HCT116 (cell line): Measurements from ENCODE around the gene HIVEP1. TPM values are rescaled to one million over a fixed set of nuclear protein-coding genes. Genes with fewer than 3 reads are reported as not detected.

Source experiments
- ATAC-seq: fragments of 200-7000 bp; cut with Tn5 transposase; 2 replicates; pipeline ENCODE4 v1.9.1; 2020; ENCODE audit warnings: mild to moderate bottlenecking, moderate library complexity
- Bru-seq: library from RNA; stranded (reverse); fragments of 400-500 nt; gene quantifications from one replicate; lab custom pipeline; 2021; lab: Mats Ljungman, UMichigan
- BruChase-seq, 2 experiments: library from RNA; stranded (reverse); fragments of 400-500 nt; gene quantifications; one replicate each; lab custom pipeline; 2021; lab: Mats Ljungman, UMichigan
- BruUV-seq: library from RNA; stranded (reverse); fragments of 400-500 nt; replicated peaks from 2 replicates; lab custom pipeline; 2021; lab: Mats Ljungman, UMichigan
- CTCF ChIA-PET: fragments of 300-600 bp; sonication (Branson Sonifier 250); formaldehyde crosslinking; loops from one replicate; lab custom pipeline; 2021; ENCODE audit warnings: antibody characterized with exemption; lab: Charles Lee
- POLR2A ChIA-PET: fragments of 300-600, 350-600 bp; sonication (Branson Sonifier 250); formaldehyde crosslinking; loops from one replicate; lab custom pipeline; 2021; ENCODE audit warnings: antibody characterized with exemption; lab: Charles Lee
- RAD21 ChIA-PET, 2 experiments: fragments of 300-600 bp; sonication (Branson Sonifier 250); formaldehyde crosslinking; loops; one replicate each; lab custom pipeline; 2023; ENCODE audit warnings: low total read pairs in 2 of 2; ENCODE audit not compliant: uncharacterized antibody in 2 of 2, unreplicated experiment in 2 of 2, low non-redundant PET in 1 of 2; lab: Charles Lee
- DNase-seq: peaks from one replicate; pipeline ENCODE4 v3.0.0-alpha.2; 2010; ENCODE audit warnings: low read depth, low spot score
- H2AFZ ChIP-seq: fragments of 200-600 bp; shearing (Covaris generic), sonication (generic); 2 replicates; pipeline ENCODE4 v1.6.1; 2017; ENCODE audit warnings: low read depth, mixed run types, mixed read lengths, antibody characterized with exemption, low read length; ENCODE audit not compliant: poor library complexity, severe bottlenecking
- H3K27ac ChIP-seq: 2 replicates; pipeline ENCODE4 v1.5.1; 2012; ENCODE audit warnings: low read depth, low read length
- H3K27me3 ChIP-seq: fragments of 200-600 bp; sonication (generic); 2 replicates; pipeline ENCODE4 v1.6.1; 2016; ENCODE audit warnings: mixed run types, low read length, mixed read lengths; ENCODE audit not compliant: insufficient read depth
- H3K36me3 ChIP-seq, 2 experiments: fragments of 200-500 bp in 1 of 2; fragments of 200-600 bp in 1 of 2; sonication (Bioruptor generic) in 1 of 2; sonication (generic) in 1 of 2; 2 replicates each; pipeline versions ENCODE4 v1.5.1 to v1.6.1; 2014 to 2016; ENCODE audit warnings: low read length in 2 of 2, inconsistent platforms in 1 of 2, mixed read lengths in 1 of 2, mixed run types in 1 of 2; ENCODE audit not compliant: insufficient read depth in 2 of 2, control insufficient read depth in 1 of 2
- H3K4me1 ChIP-seq, 2 experiments: fragments of 200-600 bp in 1 of 2; sonication (generic) in 1 of 2; 2 replicates each; pipeline versions ENCODE4 v1.5.1 to v1.6.1; 2012 to 2017; ENCODE audit warnings: low read length in 2 of 2, inconsistent platforms in 1 of 2, mild to moderate bottlenecking in 1 of 2, mixed read lengths in 1 of 2, mixed run types in 1 of 2, moderate library complexity in 1 of 2; ENCODE audit not compliant: insufficient read depth in 2 of 2, control insufficient read depth in 1 of 2
- H3K4me2 ChIP-seq: fragments of 200-600 bp; sonication (generic); 2 replicates; pipeline ENCODE4 v1.6.1; 2017; ENCODE audit warnings: mixed run types, low read length, mixed read lengths
- H3K4me3 ChIP-seq, 2 experiments: fragments of 200-600 bp in 1 of 2; sonication (generic) in 1 of 2; replicated peaks in 1 of 2; 2 replicates each; pipeline ENCODE4 v1.5.1; 2011 to 2016; ENCODE audit warnings: low read length in 2 of 2, control low read depth in 1 of 2, low read depth in 1 of 2, mild to moderate bottlenecking in 1 of 2, mixed read lengths in 1 of 2, mixed run types in 1 of 2
- H3K79me2 ChIP-seq: fragments of 200-600 bp; sonication (generic); 2 replicates; pipeline ENCODE4 v1.6.1; 2017; ENCODE audit warnings: mild to moderate bottlenecking, mixed run types, low read length, moderate library complexity, mixed read lengths; ENCODE audit not compliant: insufficient read depth
- H3K9ac ChIP-seq: fragments of 200-600 bp; sonication (generic); 2 replicates; pipeline ENCODE4 v1.6.1; 2016; ENCODE audit warnings: low read length, mixed read lengths
- H3K9me2 ChIP-seq: fragments of 200-600 bp; sonication (generic), shearing (Covaris generic); 2 replicates; pipeline ENCODE4 v1.6.1; 2017; ENCODE audit warnings: mixed run types, mild to moderate bottlenecking, moderate library complexity; ENCODE audit not compliant: insufficient read depth
- H3K9me3 ChIP-seq, 2 experiments: fragments of 200-500 bp in 1 of 2; fragments of 200-600 bp in 1 of 2; sonication (Bioruptor generic) in 1 of 2; sonication (generic) in 1 of 2; 2 replicates each; pipeline ENCODE4 v1.6.1; 2014 to 2017; ENCODE audit warnings: low read length in 2 of 2, mixed read lengths in 2 of 2, inconsistent platforms in 1 of 2, low read depth in 1 of 2, mild to moderate bottlenecking in 1 of 2, mixed run types in 1 of 2, moderate library complexity in 1 of 2; ENCODE audit not compliant: control insufficient read depth in 1 of 2, insufficient read depth in 1 of 2
- H4K20me1 ChIP-seq: fragments of 200-600 bp; sonication (generic), shearing (Covaris generic); 2 replicates; pipeline ENCODE4 v1.6.1; 2017; ENCODE audit warnings: mixed run types, mild to moderate bottlenecking, moderate library complexity; ENCODE audit not compliant: insufficient read depth
- CBX3 ChIP-seq: IDR thresholded peaks from 2 replicates; pipeline ENCODE4 v1.6.1; 2012; ENCODE audit warnings: low read depth
- EGR1 ChIP-seq: IDR thresholded peaks from 2 replicates; pipeline ENCODE4 v1.6.1; 2012; ENCODE audit warnings: low read depth
- EZH2phosphoT487 ChIP-seq: fragments of 200-600 bp; IDR thresholded peaks from 2 replicates; pipeline ENCODE4 v1.6.1; 2018; ENCODE audit warnings: antibody characterized with exemption, borderline replicate concordance
- RAD21 ChIP-seq: IDR thresholded peaks from 2 replicates; pipeline ENCODE4 v1.6.1; 2012; ENCODE audit warnings: low read depth, mild to moderate bottlenecking
- SIN3A ChIP-seq: IDR thresholded peaks from 2 replicates; pipeline ENCODE4 v1.6.1; 2012; ENCODE audit warnings: low read depth
- SP1 ChIP-seq: IDR thresholded peaks from 2 replicates; pipeline ENCODE4 v1.6.1; 2012; ENCODE audit warnings: low read depth
- YY1 ChIP-seq: IDR thresholded peaks from 2 replicates; pipeline ENCODE4 v1.6.1; 2011; ENCODE audit warnings: low read length, low read depth, moderate library complexity, mild to moderate bottlenecking; ENCODE audit not compliant: insufficient replicate concordance; ENCODE audit errors: extremely low read depth
- ZFX ChIP-seq: fragments of 450-650 bp; IDR thresholded peaks from 2 replicates; pipeline ENCODE4 v1.6.1; 2017
- intact Hi-C: fragments of 100-400 bp; cut with micrococcal nuclease; formaldehyde crosslinking; loops from 2 replicates; pipeline ENCODE4 v1.10.0; 2022
- long read RNA-seq: library from polyadenylated mRNA; unstranded; transcript quantifications from one replicate; pipeline ENCODE4 v2.0.0, GENCODE V29; 2021; ENCODE audit not compliant: unreplicated experiment
- polyA plus RNA-seq: library from polyadenylated mRNA; unstranded; fragments of >200 nt; gene quantifications from 2 replicates; pipeline ENCODE4 v1.2.1, GENCODE V29; 2012; ENCODE audit warnings: missing spikeins
- total RNA-seq: library from RNA; stranded (reverse); gene quantifications from one replicate; pipeline ENCODE4 v1.2.1, GENCODE V29; 2021; ENCODE audit not compliant: unreplicated experiment
- TF ChIP-seq, protein P1 (sequence below): IDR thresholded peaks from 2 replicates; pipeline ENCODE4 v1.6.1; 2011; ENCODE audit warnings: mild to moderate bottlenecking, low read length, moderate library complexity; ENCODE audit not compliant: insufficient replicate concordance; ENCODE audit errors: extremely low read depth
- TF ChIP-seq, protein P2 (sequence below): IDR thresholded peaks from 2 replicates; pipeline ENCODE4 v1.6.1; 2012
- TF ChIP-seq, protein P3 (sequence below): IDR thresholded peaks from 2 replicates; pipeline ENCODE4 v1.6.1; 2012

Gene HIVEP1
- total RNA-seq, result 11.2 TPM
- polyA plus RNA-seq, result 5.5 and 6.2 TPM in 2 replicates
- Bru-seq, nascent RNA, result percentile 72 among the genes with signal in this experiment
- BruChase-seq, experiment 1, labeled RNA remaining after a 6-hour chase, result percentile 50 among the genes with signal in this experiment
- percentile 58 among the genes with signal in this experiment for BruChase-seq, experiment 2, labeled RNA remaining after a 2-hour chase
- long read RNA-seq, partial matches to known transcripts, result 1 of 6 reads
- long read RNA-seq, other reads (novel, unspliced or antisense), result 5 of 6 reads

DNA sequence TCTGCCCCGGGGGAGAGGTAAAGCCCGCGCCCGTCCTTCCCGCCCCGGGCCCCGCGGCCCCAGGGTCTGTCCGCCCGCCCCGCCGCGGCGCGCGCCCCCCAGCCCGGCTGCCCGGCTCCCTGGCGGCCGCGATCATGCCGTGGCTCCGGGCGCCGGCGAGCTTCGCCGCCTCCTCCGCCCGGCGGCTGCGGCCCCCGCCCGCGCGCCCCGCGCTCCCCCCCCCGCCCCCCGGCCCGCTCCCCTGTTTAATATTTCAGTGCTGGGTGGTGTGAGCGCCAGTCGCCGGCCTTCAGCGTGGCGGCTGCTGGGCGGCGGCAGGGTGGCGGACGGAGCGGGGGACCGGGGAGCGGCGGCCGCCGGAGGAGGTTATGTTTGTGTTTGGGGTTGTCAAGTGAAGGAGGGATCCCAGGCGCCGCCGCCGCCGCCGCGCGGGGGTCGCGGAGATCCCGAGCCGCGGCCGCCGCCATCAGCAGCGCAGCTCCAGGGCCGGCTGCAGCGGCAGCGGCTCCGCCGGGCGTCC, at the start of gene HIVEP1:
Gene HIVEP1 (plus strand): TSS at position 275 of the 520 bp plus-strand sequence. CDS start 3,317 bp downstream, outside the sequence.
- ChIA-PET POLR2A (no interaction called here), CTCF (interaction anchor here (0.7 kb wide), 1 partner anchor 296 kb away, joined by 5 read pairs; no protein-coding TSS in a partner anchor), RAD21 (interaction anchor here in 1 of 2 experiments (0.7 kb wide), 1 partner anchor 12 kb away, joined by 8 read pairs; no protein-coding TSS in a partner anchor)
- no peaks in the 10 kb centered on the region for H4K20me1 ChIP-seq
- no peak within 1 kb of the TSS for H2AFZ ChIP-seq
- peak within 1 kb of the TSS; percentile 97 for H3K4me2 ChIP-seq
- no peaks in the 10 kb centered on the region for H3K27me3 ChIP-seq
- TF ChIP-seq ZFX (0 out of 2 replicates have a peak, but pooled peaks have one; percentile 20), SIN3A (no peak)
- no peaks in the 10 kb centered on the region; the same call in 1 of the 2 replicates for H3K79me2 ChIP-seq
- H3K27ac ChIP-seq, result peak within 1 kb of the TSS; percentile 56
- BruUV-seq, result no TSS peak
- H3K4me1 ChIP-seq, result peaks cover 26 to 42% of the 10 kb centered on the region in 2 experiments
- H3K9me2 ChIP-seq, result no peaks in the 10 kb centered on the region
- H3K9ac ChIP-seq, result peak within 1 kb of the TSS; percentile 85
- ATAC-seq (no peak; the same call in 1 of the 2 replicates), DNase-seq (no peak)
- no peaks in the 10 kb centered on the region for H3K9me3 ChIP-seq
- intact Hi-C loops, result loop anchor here (10.0 kb wide), 1 partner anchor 223 kb away; no protein-coding TSS in a partner anchor
- H3K36me3 ChIP-seq, result peaks cover 0 to 4% of the 10 kb centered on the region in 2 experiments; a peak in 1 of 4 replicates
- peak within 1 kb of the TSS; percentile 72 to 79 for H3K4me3 ChIP-seq

DNA sequence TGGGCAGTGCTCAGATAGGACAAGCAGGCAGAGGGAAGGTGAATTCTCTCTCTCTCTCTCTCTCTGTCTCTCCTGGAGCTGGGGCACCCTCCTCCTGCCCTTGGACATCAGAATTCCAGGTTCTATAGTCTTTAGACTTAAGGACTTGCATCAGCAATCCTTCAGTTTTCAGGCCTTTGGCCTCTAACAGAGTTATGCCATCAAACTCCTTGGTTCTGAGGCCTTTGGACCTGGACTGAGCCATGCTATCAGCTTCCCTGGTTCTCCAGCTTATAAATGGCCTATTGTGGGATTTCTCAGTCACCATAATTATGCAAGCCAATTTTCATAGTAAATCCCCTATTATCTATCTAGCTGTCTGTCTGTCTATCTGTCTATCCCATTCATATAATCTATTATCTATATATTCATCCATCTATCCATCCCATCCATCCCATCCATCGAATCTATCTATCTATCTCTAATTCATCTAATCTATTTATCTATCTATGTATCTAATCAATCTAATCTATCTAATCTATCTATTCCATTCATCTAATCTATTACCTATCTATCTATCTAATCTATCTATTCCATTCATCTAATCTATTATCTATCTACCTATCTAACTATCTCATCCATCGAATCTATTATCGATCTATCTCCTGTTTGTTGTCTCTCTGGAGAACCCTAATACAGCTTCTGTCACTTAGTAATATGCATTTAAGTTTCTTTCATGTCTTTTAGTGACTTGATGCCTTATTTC, 48.2 kb upstream of the HIVEP1 start:
- Histone ChIP-seq H3K9me3 (no peaks in the 10 kb centered on the region), H3K79me2 (no peaks in the 10 kb centered on the region), H4K20me1 (no peaks in the 10 kb centered on the region), H3K9me2 (no peaks in the 10 kb centered on the region), H3K27me3 (no peaks in the 10 kb centered on the region), H3K27ac (no peak overlapping the region), H2AFZ (no peak overlapping the region), H3K36me3 (no peaks in the 10 kb centered on the region), H3K4me2 (no peak overlapping the region), H3K9ac (no peak overlapping the region), H3K4me3 (no peak overlapping the region), H3K4me1 (no peaks in the 10 kb centered on the region)
- DNase-seq (no peak), ATAC-seq (no peak)
- ChIA-PET RAD21 (no interaction called here), CTCF (no interaction called here), POLR2A (no interaction called here)
- no TSS peak for BruUV-seq
- intact Hi-C loops, result no loop called here
- TF ChIP-seq, protein P1, sequence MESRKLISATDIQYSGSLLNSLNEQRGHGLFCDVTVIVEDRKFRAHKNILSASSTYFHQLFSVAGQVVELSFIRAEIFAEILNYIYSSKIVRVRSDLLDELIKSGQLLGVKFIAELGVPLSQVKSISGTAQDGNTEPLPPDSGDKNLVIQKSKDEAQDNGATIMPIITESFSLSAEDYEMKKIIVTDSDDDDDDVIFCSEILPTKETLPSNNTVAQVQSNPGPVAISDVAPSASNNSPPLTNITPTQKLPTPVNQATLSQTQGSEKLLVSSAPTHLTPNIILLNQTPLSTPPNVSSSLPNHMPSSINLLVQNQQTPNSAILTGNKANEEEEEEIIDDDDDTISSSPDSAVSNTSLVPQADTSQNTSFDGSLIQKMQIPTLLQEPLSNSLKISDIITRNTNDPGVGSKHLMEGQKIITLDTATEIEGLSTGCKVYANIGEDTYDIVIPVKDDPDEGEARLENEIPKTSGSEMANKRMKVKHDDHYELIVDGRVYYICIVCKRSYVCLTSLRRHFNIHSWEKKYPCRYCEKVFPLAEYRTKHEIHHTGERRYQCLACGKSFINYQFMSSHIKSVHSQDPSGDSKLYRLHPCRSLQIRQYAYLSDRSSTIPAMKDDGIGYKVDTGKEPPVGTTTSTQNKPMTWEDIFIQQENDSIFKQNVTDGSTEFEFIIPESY, result no peak
- TF ChIP-seq YY1, result no peak
- no peak for TF ChIP-seq RAD21
- no peak for TF ChIP-seq EGR1
- TF ChIP-seq CBX3, result no peak
- TF ChIP-seq SIN3A, result no peak
- no peak for TF ChIP-seq EZH2phosphoT487
- TF ChIP-seq, protein P2, sequence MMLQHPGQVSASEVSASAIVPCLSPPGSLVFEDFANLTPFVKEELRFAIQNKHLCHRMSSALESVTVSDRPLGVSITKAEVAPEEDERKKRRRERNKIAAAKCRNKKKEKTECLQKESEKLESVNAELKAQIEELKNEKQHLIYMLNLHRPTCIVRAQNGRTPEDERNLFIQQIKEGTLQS, result no peak
- TF ChIP-seq, protein P3, sequence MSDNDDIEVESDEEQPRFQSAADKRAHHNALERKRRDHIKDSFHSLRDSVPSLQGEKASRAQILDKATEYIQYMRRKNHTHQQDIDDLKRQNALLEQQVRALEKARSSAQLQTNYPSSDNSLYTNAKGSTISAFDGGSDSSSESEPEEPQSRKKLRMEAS, result no peak
- TF ChIP-seq SP1, result no peak
